Sigmoid colon (tissue), 4 donors: ENCODE data around the gene TTC12.

Experiments
- EP300 ChIP-seq, 4 donors: sonication (generic); formaldehyde crosslinking; IDR thresholded peaks; one replicate each; pipeline ENCODE4 v1.6.1; 2017; ENCODE audit warnings: antibody characterized with exemption in 4 of 4
- POLR2A ChIP-seq, 2 donors: fragments of 450-650 bp; IDR thresholded peaks; one replicate each; pipeline ENCODE4 v1.6.1; 2016; ENCODE audit warnings: antibody characterized with exemption in 2 of 2, mild to moderate bottlenecking in 2 of 2, moderate library complexity in 2 of 2
- TF ChIP-seq, protein P1 (sequence below), 4 experiments: fragments of 450-650 bp in 3 of 4; fragments of 200-600 bp in 1 of 4; IDR thresholded peaks; one replicate each; pipeline ENCODE4 v1.5.1; 2016 to 2019; ENCODE audit warnings: antibody characterized with exemption in 4 of 4, mild to moderate bottlenecking in 3 of 4, moderate library complexity in 2 of 4

DNA sequence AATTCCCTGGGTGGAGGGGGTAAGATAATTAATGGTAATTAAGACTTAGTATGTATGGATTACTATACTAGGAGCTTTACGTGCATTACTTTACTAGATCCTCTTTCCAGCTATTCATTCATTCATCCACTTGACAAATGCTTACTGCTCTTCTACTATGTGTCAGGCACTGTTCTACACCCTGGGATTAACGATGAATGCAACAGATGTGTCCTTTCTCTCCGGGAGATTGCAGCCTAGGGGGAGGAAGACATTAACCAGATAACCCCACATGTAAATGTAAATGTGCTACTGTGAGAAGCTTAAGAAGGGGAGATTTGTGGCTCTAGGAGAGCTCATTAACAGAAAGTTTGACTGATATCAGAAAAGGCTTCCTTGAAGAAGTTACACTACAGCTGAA is 74.9 kb downstream of the TTC12 start:
- TF ChIP-seq, protein P1, sequence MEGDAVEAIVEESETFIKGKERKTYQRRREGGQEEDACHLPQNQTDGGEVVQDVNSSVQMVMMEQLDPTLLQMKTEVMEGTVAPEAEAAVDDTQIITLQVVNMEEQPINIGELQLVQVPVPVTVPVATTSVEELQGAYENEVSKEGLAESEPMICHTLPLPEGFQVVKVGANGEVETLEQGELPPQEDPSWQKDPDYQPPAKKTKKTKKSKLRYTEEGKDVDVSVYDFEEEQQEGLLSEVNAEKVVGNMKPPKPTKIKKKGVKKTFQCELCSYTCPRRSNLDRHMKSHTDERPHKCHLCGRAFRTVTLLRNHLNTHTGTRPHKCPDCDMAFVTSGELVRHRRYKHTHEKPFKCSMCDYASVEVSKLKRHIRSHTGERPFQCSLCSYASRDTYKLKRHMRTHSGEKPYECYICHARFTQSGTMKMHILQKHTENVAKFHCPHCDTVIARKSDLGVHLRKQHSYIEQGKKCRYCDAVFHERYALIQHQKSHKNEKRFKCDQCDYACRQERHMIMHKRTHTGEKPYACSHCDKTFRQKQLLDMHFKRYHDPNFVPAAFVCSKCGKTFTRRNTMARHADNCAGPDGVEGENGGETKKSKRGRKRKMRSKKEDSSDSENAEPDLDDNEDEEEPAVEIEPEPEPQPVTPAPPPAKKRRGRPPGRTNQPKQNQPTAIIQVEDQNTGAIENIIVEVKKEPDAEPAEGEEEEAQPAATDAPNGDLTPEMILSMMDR (IDR thresholded peaks at IDR 0.05), result no peak
- TF ChIP-seq POLR2A (IDR thresholded peaks at IDR 0.05) (no peak), EP300 (IDR thresholded peaks at IDR 0.05) (no peak)
